Measurements from ENCODE around the gene CLINT1. TPM values are rescaled to one million over a fixed set of nuclear protein-coding genes. Genes with fewer than 3 reads are reported as not detected.
A peak's percentile ranks its signal among the peaks of the same experiment; 100 is the strongest.

CLINT1 gene
- total and polyA plus RNA-seq, 9 of the 15 experiments (the other 6 are each of a cell fraction or from before 2014, with no cell fraction given): 23.6 to 125 (median 71.4) TPM

- TF ChIP-seq, protein P1, sequence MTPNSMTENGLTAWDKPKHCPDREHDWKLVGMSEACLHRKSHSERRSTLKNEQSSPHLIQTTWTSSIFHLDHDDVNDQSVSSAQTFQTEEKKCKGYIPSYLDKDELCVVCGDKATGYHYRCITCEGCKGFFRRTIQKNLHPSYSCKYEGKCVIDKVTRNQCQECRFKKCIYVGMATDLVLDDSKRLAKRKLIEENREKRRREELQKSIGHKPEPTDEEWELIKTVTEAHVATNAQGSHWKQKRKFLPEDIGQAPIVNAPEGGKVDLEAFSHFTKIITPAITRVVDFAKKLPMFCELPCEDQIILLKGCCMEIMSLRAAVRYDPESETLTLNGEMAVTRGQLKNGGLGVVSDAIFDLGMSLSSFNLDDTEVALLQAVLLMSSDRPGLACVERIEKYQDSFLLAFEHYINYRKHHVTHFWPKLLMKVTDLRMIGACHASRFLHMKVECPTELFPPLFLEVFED (CRISPR knock-in tag; conservative IDR thresholded peaks at IDR 0.05): 0 out of 2 replicates have a peak, but pooled peaks have one; percentile 57
- peak; percentile 92 for TF ChIP-seq CBFA2T3 (IDR thresholded peaks at IDR 0.05)
- TF ChIP-seq, protein P2, sequence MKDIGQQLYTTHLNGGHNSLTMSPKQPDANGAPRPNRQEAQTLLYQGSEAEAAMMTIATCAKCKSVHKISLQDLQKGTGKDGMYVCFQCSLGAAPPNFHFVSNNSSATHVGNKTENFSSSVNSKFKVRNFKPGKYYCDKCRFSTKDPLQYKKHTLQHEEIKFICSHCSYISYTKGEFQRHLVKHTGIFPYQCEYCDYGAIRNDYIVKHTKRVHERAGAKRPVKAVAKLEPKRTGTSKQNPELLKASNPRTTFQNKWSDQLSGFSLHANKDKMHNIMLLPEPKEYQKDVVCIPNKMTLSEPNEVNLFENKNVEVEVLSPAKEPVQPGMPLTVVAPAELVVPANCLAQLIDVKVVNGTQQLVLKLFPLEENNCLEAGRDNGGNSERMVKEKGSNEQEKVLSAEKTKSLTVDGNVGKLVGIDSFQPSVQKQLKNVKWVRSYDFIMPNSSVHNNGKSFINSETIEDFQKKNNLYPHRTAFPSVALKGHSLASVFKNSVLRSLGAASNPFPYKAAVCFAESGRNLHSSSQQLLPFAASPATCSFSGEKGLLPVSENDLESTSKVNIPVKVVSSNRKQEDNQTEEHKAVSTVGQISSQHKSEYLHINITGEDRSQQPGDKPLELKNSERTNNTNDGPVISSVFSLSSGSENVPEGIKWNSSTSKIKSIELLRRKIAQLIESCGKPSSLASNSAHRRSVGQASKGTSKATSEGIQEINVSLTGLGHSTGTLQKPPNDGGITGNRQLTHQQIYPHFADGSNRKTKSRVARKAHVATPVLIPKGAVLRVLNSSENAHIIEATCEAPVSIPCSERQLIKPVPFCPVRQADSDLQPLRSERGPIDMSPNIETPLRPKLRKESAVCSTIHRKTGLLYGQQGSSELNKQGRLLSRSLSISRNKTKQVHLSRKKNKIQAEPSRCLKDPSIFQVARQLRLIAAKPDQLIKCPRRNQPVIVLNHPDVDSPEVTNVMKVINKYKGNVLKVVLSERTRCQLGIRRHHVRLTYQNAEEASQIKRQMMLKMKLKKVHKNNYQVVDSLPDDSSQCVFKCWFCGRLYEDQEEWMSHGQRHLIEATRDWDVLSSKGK (CRISPR knock-in tag; IDR thresholded peaks at IDR 0.05): no peak
- TF ChIP-seq EGR1 (conservative IDR thresholded peaks at IDR 0.05): 0 out of 2 replicates have a peak, but pooled peaks have one; percentile 11
- peak; percentile 11; the same call in 1 of the 2 replicates for TF ChIP-seq FOXM1 (IDR thresholded peaks at IDR 0.05; ENCODE audit: low read depth)
- no peak for TF ChIP-seq FOXM1 (CRISPR knock-in tag; IDR thresholded peaks at IDR 0.05; ENCODE audit: low read depth)
- peak; percentile 34; the same call in 1 of the 2 replicates for TF ChIP-seq CREM (IDR thresholded peaks at IDR 0.05; ENCODE audit: low read depth)
- TF ChIP-seq KHSRP (IDR thresholded peaks at IDR 0.05): no peak
- 0 out of 2 replicates have a peak, but pooled peaks have one; percentile 24 for TF ChIP-seq POLR2A (conservative IDR thresholded peaks at IDR 0.05)
- TF ChIP-seq TOE1 (IDR thresholded peaks at IDR 0.05; ENCODE audit: borderline replicate concordance): 0 out of 2 replicates have a peak, but pooled peaks have one; percentile 18
- TF ChIP-seq TOE1 (CRISPR knock-in tag; IDR thresholded peaks at IDR 0.05; ENCODE audit: borderline replicate concordance, low read depth): no peak
- TF ChIP-seq, protein P3, sequence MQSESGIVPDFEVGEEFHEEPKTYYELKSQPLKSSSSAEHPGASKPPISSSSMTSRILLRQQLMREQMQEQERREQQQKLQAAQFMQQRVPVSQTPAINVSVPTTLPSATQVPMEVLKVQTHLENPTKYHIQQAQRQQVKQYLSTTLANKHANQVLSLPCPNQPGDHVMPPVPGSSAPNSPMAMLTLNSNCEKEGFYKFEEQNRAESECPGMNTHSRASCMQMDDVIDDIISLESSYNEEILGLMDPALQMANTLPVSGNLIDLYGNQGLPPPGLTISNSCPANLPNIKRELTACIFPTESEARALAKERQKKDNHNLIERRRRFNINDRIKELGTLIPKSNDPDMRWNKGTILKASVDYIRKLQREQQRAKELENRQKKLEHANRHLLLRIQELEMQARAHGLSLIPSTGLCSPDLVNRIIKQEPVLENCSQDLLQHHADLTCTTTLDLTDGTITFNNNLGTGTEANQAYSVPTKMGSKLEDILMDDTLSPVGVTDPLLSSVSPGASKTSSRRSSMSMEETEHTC (IDR thresholded peaks at IDR 0.05): peak; percentile 42; the same call in 1 of the 2 replicates
- TF ChIP-seq CBFA2T2 (conservative IDR thresholded peaks at IDR 0.05): peak; percentile 84
- TF ChIP-seq ZNF778 (CRISPR knock-in tag; IDR thresholded peaks at IDR 0.05): no peak
- TF ChIP-seq ZNF124 (CRISPR knock-in tag; IDR thresholded peaks at IDR 0.05): no peak
- TF ChIP-seq NRF1 (conservative IDR thresholded peaks at IDR 0.05 in 1 of 2, IDR thresholded peaks at IDR 0.05 in 1 of 2): no peak
- TF ChIP-seq, protein P4, sequence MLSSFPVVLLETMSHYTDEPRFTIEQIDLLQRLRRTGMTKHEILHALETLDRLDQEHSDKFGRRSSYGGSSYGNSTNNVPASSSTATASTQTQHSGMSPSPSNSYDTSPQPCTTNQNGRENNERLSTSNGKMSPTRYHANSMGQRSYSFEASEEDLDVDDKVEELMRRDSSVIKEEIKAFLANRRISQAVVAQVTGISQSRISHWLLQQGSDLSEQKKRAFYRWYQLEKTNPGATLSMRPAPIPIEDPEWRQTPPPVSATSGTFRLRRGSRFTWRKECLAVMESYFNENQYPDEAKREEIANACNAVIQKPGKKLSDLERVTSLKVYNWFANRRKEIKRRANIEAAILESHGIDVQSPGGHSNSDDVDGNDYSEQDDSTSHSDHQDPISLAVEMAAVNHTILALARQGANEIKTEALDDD (IDR thresholded peaks at IDR 0.05): no peak
- no peak for TF ChIP-seq NELFE (IDR thresholded peaks at IDR 0.05; ENCODE audit: insufficient read depth, insufficient read length)
Measured at GRCh38 chr5:157744051-157745011, 114.6 kb downstream of the CLINT1 start (continued).

Measured in K562 (cell line).